ENCODE data around the gene RNU1-3.
"Not testable (repeated sequence)": the region's sequence is repeated elsewhere in the genome, so short reads cannot be mapped to it uniquely, and the experiment has no call there.

The RNU1-3 gene

DNA sequence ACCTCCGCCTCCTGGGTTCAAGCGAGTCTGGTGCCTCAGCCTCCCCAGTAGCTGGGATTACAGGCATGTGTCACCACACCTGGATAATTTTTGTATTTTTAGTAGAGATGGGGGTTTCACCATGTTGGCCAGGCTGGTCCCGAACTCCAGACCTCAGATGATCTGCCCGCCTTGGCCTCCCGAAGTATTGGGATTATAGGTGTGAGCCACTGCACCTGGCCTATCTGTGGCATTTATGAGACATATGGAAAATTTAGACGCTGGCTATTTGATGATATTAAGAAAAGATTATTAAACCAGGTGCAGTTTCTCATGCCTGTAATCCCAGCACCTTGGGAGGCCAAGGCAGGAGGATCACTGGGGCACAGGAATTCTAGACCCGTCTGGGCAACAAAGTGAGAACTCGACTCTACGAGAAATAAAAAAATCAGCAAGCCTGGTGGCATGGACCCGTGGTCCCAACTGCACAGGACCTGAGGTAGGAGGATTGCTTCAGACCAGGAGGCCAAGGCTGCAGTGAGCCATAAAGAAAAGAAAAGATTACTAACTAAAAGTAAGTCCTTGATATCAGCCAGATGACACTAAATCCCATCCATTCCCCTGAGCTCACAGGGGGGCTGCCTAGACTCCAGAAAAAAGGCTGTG is 30.1 kb downstream of the RNU1-3 start:
- not testable (repeated sequence) for DNase-seq (ENCODE audit: low spot score)

DNA sequence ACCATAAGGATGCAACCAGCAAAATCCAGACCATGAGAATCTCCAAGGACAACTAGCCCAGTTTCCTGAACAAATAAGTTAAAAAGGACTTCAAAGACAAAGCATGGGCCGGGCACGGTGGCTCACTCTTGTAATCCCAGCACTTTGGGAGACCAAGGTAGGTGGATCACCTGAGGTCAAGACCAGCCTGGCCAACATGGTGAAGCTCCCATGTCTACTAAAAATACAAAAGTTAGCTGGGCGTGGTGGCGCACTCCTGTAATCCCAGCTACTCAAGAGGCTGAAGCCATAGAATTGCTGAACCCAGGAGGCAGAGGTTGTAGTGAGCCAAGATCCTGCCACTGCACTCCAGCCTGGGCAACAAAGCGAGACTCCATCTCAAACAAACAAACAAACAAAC is 30.8 kb downstream of the RNU1-3 start:
- not testable (repeated sequence) for DNase-seq (ENCODE audit: low spot score)

DNA sequence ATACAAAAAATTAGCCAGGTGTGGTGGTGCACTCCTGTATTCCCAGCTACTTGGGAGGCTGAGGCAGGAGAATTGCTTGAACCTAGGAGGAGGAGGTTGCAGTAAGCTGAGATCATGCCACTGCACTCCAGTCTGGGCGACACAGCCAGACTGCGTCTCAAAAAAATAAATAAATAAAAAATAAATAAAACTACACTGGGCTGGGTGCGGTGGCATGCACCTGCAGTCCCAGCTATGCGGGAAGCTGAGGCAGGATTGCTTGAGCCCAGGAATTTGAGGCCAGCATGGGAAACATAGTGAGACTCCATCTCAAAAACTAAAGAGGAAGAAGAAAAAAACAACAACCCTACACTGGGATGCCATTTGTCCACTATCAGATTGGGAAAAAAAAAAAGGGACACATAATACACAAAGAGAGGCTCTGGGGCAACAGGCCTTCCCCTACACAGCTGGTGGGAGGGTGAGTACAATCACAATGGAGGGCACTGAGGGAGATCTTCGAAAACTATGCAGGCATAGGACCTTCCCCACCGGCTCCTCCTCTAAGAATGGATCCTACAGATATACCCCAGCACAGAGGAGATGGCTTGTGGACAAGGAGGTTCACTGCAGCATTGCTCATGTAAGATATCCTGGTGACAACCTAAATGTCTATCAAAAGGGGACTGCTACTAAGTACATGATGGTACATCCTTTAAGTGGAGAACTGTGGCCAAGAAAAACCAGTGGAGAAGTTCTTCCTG is 33.0 kb downstream of the RNU1-3 start:
- not testable (repeated sequence) for DNase-seq (ENCODE audit: low spot score)

- not testable (repeated sequence) for DNase-seq (ENCODE audit: low spot score)
Observed at GRCh38 chr1:16632044-16632850, 34.5 kb downstream of the RNU1-3 start.

GRCh38 chr1:16631248-16632043 is 35.3 kb downstream of the RNU1-3 start:
- DNase-seq (ENCODE audit: low spot score), result no peak

DNA sequence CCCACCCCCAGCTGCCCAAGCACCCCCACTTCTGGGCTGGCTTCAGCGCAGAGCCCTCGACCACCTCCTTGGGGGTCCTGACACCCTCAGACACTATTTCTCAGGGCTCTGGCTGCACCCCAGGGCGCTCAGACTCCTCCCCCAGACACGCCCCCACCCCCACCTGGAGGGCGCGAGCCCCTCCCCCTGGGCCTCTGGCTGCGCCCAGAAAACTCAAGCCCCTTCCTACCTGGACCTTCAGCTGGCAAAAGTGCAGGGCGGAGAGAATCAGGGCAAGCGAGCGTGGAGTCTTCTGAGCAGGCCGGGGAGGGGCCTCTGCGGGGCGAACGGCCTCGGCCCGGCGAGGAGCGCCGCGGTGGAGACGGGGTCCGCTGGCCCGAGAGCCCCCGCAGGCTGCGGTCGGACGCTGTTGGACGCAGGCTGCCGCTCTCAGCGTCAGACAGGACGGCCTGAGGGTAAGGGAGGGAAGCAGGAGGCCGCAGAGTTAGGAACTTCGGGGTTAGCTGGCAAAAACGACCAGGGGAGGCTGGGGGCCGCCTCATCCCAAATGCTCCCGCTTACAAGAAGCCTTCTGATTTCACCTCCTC is 36.0 kb downstream of the RNU1-3 start:
- no peak for DNase-seq (ENCODE audit: low spot score)

- DNase-seq (ENCODE audit: low spot score), result not testable (repeated sequence)
Observed at GRCh38 chr1:16629916-16630530, 36.7 kb downstream of the RNU1-3 start.

DNA sequence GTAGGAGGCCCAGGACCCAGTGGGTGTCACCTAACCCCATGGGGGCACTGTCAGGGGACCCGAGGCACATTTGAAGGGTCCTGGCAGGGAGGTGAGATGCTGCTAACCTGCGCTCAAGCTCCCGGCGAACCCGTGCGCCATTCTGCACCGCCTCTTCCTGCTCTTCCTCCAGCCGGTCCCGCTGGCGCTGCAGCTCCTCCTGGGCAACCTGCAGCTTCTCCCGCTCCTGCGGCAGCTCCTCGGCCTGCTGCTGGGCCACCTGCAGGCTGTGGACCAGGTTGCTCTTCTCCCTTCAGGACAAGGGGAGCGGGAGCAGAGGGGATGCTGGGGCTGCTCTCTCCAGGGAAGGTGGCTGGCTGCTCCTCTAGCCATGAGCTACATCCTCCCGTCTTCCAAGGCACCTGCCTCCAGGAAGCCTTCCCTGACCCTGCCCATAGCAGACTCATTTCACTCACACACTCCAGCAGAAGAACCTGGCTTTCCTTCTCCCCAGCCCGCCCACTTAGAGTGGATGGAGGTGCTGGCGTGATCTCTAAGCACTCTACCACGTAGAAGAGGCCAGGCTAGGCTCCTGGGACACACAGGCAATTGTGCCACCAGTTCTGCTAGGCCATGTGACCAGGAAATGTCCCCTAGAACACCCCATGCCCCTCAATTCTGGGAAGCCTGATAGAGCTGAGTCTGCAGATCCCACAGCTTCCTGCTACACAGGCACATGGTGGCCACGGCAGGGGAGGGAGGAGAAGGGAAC is 38.2 kb downstream of the RNU1-3 start:
- DNase-seq (ENCODE audit: low spot score), result no peak

GRCh38 chr1:16626409-16626983 is 40.3 kb downstream of the RNU1-3 start:
- DNase-seq (ENCODE audit: low spot score), result not testable (repeated sequence)

- no peak for DNase-seq (ENCODE audit: low spot score)
Observed at GRCh38 chr1:16625497-16626408, 41.0 kb downstream of the RNU1-3 start.

- DNase-seq (ENCODE audit: low spot score), result not testable (repeated sequence)
Observed at GRCh38 chr1:16623812-16624719, 42.7 kb downstream of the RNU1-3 start.

DNA sequence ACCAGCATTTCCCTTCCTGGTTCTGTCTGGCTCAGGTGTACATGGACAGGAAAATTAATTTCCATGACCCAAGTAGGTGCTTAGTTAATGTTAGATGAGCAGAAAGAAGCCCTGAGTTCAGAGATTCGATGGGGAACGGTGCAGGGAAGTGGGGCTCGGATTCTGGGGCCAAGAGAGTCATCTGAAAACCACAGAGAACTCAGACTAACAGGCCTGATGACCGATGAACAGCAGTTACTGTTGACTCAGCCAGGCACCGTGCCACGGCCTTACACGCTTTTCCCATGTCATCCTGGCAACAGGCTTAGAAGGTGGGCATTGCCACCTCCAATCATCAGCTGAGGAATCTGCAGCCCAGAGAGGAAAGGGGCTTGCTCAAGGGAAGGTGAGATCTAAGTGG is 43.4 kb downstream of the RNU1-3 start:
- not testable (repeated sequence) for DNase-seq (ENCODE audit: low spot score)

- DNase-seq (ENCODE audit: low spot score), result not testable (repeated sequence)
Observed at GRCh38 chr1:16621681-16622315, 45.0 kb downstream of the RNU1-3 start.

DNA sequence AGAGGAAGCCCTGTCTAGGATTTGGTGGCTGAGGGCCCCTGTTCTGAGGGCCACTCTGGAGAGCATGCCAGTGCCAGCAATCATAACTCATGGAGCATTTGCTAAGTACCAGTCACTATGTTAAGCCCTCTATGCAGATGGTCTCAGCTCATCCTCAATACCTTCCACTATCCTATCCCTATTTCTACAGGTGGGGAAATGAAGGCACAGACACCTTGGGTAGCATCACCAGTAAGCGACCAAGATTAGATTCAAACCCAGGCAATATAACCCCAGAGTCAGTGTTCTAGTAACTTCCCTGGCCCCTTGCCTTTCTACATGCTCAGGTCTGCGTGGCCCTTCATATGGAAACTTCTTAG is 45.5 kb downstream of the RNU1-3 start:
- no peak for DNase-seq (ENCODE audit: low spot score)

GRCh38 chr1:16619803-16620501 is 46.8 kb downstream of the RNU1-3 start:
- not testable (repeated sequence) for DNase-seq (ENCODE audit: low spot score)

DNA sequence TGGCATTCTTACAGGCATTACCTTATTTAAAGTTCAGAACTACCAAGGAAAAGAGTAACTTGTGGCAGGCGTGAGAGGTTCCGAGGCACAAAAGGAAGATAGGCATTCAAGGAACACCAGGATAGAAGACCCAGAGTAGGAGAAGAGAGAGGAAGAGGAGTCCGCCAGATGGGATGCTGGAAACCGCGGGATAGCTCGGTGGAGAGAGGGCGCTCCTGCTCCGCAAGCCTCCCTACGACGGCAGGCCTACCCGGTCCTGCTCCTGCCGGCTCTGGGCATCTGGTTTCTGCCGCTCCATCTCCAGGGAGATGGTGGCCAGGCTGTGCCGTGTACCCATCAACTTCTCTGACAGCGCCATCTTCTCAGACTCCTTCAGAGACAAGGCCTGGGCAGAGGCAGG is 48.0 kb downstream of the RNU1-3 start:
- no peak for DNase-seq (ENCODE audit: low spot score)
